Measurements from ENCODE around the gene TMEM134. TPM values are rescaled to one million over a fixed set of nuclear protein-coding genes. Genes with fewer than 3 reads are reported as not detected.
"Not testable (repeated sequence)": the region's sequence is repeated elsewhere in the genome, so short reads cannot be mapped to it uniquely, and the experiment has no call there.

TMEM134 gene
- total RNA-seq, 1 donor from 2014 or later = 83.5 TPM

- DNase-seq = no peak
Observed at GRCh38 chr11:67438158-67438902, 30.7 kb downstream of the TMEM134 start.

- DNase-seq = no peak
Observed at GRCh38 chr11:67437809-67438157, 31.3 kb downstream of the TMEM134 start.

GRCh38 chr11:67437082-67437808 is 31.8 kb downstream of the TMEM134 start, which contains the start of gene PTPRCAP:
TSS of gene PTPRCAP (minus strand) at chr11:67437682. CDS start at chr11:67437619, 63 bp downstream.
- DNase-seq = no peak

GRCh38 chr11:67436459-67437081 is 32.5 kb downstream of the TMEM134 start:
- DNase-seq = peak; percentile 64

GRCh38 chr11:67435727-67436458 is 33.2 kb downstream of the TMEM134 start:
- no peak for DNase-seq

GRCh38 chr11:67435031-67435726 is 33.9 kb downstream of the TMEM134 start:
- DNase-seq = no peak

GRCh38 chr11:67434395-67434881 is 34.6 kb downstream of the TMEM134 start:
- DNase-seq = no peak

GRCh38 chr11:67433536-67434394 is 35.3 kb downstream of the TMEM134 start:
- no peak for DNase-seq

GRCh38 chr11:67432655-67433349 is 36.2 kb downstream of the TMEM134 start:
- no peak for DNase-seq

GRCh38 chr11:67431346-67432249 is 37.5 kb downstream of the TMEM134 start:
- DNase-seq = no peak

- no peak for DNase-seq
Observed at GRCh38 chr11:67429722-67430121, 39.3 kb downstream of the TMEM134 start.

GRCh38 chr11:67429038-67429668 is 39.9 kb downstream of the TMEM134 start:
- no peak for DNase-seq

GRCh38 chr11:67428052-67429001 is 40.7 kb downstream of the TMEM134 start, which contains the start of gene RPS6KB2:
TSS of gene RPS6KB2 (plus strand) at chr11:67428494. CDS start at chr11:67428546, 52 bp downstream.
- peak; percentile 99 for DNase-seq

GRCh38 chr11:67427364-67427859 is 41.6 kb downstream of the TMEM134 start:
- DNase-seq = not testable (repeated sequence)

GRCh38 chr11:67423891-67424613 is 45.0 kb downstream of the TMEM134 start:
- no peak for DNase-seq

- DNase-seq = no peak
Observed at GRCh38 chr11:67423466-67423865, 45.6 kb downstream of the TMEM134 start.

All from tongue (tissue), 2 donors.